AG09309 (cell line): ENCODE results near the gene LEMD1.
A peak's percentile ranks its signal among the peaks of the same experiment; 100 is the strongest.

ENCODE experiments used
- DNase-seq: peaks from one replicate; pipeline ENCODE4 v3.0.0-alpha.2; 2010; ENCODE audit warnings: low read depth
- H3K4me3 ChIP-seq: 2 replicates; pipeline ENCODE4 v1.5.1; 2011; ENCODE audit warnings: mild to moderate bottlenecking, low read depth, low read length, moderate library complexity; ENCODE audit not compliant: control insufficient read depth
- CTCF ChIP-seq: IDR thresholded peaks from 2 replicates; pipeline ENCODE4 v1.5.1; 2011; ENCODE audit warnings: mild to moderate bottlenecking, low read depth, low read length, inconsistent platforms; ENCODE audit not compliant: insufficient read depth, control insufficient read depth; ENCODE audit errors: missing control alignments

The LEMD1 gene

GRCh38 chr1:205430696-205431305, 8.9 kb upstream of the LEMD1 start:
- peak overlapping the region; percentile 34 for H3K4me3 ChIP-seq
- peak; percentile 94 for TF ChIP-seq CTCF
- DNase-seq = no peak

- TF ChIP-seq CTCF = no peak
- peak overlapping the region; percentile 34 for H3K4me3 ChIP-seq
- DNase-seq = no peak
These were observed 8.2 kb upstream of the LEMD1 start for GRCh38 chr1:205429762-205430695.

GRCh38 chr1:205424901-205425600, 3.2 kb upstream of the LEMD1 start:
- DNase-seq = no peak
- TF ChIP-seq CTCF = no peak

GRCh38 chr1:205423814-205424399, 2.1 kb upstream of the LEMD1 start:
- TF ChIP-seq CTCF = no peak
- DNase-seq = no peak
- H3K4me3 ChIP-seq = no peak overlapping the region

More at GRCh38 chr1:205424901-205425600, 3.2 kb upstream of the LEMD1 start:
- no peak overlapping the region for H3K4me3 ChIP-seq

GRCh38 chr1:205422993-205423642, 1.3 kb upstream of the LEMD1 start:
- no peak for TF ChIP-seq CTCF
- DNase-seq = no peak
- no peak overlapping the region for H3K4me3 ChIP-seq

GRCh38 chr1:205420938-205421337, 918 bp downstream of the LEMD1 start:
- DNase-seq = no peak
- TF ChIP-seq CTCF = no peak
- H3K4me3 ChIP-seq = no peak overlapping the region
